GM18907 (cell line): ENCODE measurements around the gene CEL.
"Not testable (repeated sequence)": the region's sequence is repeated elsewhere in the genome, so short reads cannot be mapped to it uniquely, and the experiment has no call there.

Experiments used
- ATAC-seq: cut with Tn5 transposase; IDR thresholded peaks from one replicate; pipeline ENCODE4 v1.9.1; 2021; ENCODE audit warnings: mild to moderate bottlenecking, moderate library complexity; ENCODE audit not compliant: unreplicated experiment

The CEL gene

DNA sequence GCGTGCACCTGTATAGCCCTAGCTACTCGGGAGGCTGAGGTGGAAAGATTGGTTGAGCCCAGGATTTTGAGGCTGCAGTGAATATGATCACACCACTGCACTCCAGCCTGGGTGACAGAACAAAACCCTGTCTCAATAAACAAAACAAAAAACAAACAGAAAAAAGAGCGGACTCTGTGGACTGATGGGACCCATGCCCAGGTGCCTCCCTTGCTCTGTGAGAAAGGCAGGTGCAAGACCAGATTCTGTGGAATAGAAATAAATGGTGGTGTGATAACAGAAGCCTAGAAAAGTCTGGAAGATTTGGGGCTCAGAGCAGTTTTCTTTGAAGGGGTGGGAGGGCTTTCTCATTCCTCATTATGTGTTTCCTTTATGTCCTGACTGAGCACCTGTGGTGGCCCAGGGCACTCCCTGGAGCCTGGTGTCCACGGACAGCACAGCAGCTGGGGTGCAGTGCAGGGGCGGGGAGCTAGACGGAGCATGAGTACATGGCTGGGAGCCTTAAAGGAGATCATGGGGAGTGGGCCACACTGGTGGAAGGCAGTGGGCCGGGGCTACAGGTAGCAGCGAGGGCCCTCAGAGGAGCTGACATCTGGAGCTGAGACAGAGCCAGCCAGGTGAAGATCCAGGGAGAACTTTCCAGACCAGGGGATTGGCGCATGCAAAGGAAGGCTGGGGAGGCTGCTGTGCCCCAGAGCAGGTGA, 15.4 kb upstream of the CEL start:
- no peak for ATAC-seq

DNA sequence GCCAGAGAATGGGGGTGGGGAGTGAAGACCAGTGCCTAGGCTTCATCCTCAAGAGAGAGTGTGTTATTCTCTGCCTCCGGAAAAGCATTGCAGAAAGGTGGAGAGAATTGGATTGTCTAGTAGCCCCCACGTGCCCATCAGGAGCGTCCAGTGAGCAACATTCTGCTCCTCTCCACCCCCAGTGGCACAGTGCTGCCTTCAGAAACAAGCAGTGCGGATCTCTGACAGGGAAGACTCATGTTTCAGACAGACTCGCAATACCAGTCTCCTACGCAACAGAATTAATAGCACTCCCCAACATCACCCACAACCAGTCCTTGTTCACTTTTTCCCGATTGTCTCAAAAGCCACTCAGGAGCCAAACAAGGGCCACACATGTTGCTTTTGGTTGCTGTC, 14.9 kb upstream of the CEL start:
- no peak for ATAC-seq

DNA sequence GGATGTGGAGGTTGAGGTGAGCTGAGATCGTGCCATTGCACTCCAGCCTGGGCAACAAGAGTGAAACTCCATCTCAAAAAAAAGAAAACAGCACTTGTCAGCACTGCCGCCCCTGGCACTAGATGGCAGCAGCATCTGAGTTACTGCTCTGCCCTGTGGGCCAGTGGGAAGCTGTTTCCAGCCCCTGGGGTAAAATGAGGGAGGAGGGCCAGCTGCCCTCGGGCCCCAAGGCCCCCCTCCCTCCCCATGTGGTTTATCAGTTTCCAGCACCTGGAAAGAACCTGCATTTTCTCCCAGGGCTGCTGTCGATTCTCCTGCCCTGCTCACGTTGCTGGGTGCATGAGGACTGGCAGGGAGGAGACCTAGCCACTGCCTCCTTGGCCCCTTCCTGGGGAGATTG, 13.2 kb upstream of the CEL start:
- no peak for ATAC-seq

DNA sequence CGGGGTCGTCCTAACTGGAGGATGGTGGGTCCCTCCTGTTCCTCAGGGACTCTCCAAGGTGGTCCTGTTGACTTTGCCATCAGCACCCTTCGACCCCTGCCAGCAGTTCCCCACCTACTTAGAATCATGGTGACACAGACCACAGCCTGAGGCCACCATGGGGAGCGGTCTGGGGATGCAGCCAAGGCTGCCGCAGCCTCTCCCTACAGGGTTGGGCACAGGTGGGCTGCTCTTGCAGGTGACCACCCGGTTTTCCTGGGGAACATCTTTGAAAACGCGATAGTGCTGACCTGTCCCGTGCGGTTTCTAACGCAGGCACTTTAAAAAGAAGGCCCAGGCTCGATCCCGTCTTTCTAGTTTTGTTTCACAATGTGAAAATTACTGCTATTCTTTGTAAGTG, 12.7 kb upstream of the CEL start:
- ATAC-seq: no peak

DNA sequence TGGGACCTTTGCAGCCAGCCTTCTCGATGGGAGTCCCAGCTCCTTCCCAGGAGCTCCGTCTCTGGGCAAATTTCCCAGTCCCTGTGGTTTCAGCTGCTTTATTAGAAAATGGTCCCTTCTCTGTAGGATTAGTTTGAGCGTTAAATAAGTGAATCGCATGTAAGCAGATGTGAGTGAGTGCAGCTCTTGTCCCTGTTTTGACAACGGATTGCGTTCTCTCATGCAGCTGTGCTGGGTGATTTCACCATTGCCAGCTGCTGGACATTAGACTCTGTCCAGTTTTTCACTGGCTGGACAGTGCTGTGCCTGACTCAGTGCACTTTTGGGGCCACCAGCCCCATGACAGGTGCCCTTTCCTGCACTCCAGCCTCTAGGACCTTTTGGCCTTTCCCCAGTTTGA, 11.6 kb upstream of the CEL start:
- no peak for ATAC-seq

DNA sequence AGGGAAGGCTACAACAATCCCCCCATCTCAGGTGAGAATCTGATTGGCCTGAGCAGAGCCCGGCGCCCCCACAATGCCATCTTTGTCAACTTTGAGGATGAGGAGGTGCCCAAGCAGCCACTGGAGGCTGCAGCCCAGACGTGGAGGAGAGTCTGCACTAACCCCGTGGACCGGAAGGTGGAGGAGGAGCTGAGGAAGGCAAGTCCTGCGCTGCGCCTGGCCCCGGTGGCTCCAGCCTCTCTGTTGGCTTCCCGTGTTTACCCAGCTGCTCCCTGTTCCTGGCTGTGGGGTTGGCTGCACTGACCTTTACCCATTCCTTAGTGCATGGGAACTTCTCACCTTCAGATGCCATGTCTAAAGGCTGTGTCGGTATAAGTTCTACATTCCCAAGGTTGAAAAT, 11.0 kb upstream of the CEL start:
- no peak for ATAC-seq

DNA sequence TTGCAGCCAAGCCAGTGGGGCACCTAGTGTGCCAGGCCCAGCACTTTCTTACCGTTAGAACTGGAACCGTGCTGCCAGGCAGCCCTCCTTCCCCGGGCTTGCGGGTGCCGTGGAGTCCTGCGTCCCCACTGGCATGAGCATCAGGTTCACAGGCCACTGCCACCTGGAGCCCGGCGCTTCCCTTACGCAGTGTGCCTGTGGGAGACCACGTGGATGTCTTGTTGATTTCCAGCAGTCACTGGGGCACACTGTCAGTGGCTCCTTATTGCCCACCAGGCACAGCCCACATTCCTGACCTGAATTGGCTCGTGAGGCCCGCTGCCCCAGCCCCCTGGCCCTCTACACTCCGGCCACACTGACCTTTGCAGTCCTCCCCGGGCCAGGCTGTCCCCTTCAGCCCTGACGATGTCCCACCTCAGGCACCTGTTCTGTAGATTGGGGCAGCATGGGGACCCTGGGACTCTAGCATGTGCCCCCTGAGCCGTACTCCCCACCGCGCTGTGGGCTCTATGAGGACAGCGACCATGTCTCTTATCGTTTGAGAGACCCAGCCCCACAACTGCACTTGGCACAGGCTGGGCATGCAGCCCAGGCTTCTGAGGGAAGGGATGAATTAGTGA, 10.4 kb upstream of the CEL start:
- ATAC-seq: no peak

DNA sequence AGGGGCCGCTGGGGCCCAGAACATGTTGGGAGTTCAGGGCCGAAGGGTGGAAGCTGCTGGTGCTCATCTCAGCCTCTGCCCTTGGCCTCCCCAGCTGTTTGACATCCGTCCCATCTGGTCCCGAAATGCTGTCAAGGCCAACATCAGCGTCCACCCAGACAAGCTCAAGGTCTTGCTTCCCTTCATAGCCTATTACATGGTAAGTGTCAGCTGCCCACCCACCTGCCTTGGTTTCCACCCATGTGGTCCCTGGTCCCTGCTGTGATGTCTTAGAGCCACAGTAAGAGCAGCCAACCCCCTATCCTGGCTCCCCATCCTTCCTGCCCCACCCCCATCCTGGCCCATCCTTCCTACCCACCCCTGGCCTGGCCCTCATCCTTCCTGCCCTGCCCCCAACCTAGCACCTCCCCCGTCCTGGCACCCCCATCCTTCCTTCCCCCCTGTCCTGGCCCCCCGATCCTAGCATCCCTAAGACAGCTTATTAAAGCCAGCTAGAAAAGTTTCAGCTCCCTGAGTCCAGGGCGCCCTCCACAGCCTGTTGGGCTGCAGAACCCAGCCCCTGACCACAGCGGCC, 9.7 kb upstream of the CEL start:
- no peak for ATAC-seq

DNA sequence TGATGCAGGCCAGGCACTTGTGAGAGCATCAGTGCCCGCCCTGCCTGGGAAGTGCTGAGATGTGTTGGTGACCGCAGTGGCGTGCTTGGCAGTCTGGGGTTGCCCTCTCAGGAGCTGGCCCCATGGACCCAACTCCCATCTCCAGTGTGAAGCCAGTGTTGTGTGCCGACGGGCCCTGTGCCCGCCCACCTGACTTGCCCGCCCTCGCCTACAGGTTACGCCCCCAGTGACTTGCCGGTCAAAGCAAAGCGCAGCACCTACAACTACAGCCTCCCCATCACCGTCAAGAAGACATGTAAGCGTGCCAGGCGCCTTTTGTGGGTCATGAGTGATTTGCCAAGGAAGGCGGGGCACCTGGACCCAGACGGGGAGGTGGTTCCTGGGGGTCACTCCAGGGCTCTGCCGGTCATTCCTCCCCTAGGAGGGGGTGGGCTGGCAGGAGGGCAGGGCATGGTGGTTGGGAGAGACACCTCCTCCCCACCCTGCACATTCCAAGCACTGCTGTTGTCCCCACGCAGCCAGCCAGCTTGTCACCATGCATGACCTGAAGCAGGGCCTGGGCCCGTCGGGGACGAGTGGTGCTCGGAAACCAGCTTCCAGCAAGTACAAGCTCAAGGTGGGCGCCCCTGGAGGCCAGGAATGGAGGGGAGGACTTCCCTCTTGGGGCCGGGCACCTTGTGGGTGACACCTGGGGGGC, 7.4 kb upstream of the CEL start:
- no peak for ATAC-seq

DNA sequence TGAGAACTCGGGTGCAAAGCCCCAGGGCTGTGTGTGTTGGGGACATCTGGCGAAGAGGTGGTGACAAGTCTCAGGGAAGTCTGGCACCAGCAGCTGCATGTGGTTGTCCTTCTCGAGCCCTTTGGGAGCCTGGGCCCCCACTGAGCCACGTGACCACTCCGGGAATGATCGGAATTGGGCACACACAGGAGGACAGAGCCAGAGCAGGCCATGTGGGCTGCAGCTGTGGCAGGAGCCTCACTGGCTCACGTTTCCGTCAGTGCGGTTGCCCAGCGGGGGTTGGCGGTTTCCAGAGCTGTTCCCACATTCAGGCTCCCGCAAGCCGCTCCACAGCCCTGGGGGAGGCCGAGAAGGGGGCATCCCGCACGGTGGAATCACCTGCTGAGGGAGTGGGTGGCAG, 6.8 kb upstream of the CEL start:
- no peak for ATAC-seq

DNA sequence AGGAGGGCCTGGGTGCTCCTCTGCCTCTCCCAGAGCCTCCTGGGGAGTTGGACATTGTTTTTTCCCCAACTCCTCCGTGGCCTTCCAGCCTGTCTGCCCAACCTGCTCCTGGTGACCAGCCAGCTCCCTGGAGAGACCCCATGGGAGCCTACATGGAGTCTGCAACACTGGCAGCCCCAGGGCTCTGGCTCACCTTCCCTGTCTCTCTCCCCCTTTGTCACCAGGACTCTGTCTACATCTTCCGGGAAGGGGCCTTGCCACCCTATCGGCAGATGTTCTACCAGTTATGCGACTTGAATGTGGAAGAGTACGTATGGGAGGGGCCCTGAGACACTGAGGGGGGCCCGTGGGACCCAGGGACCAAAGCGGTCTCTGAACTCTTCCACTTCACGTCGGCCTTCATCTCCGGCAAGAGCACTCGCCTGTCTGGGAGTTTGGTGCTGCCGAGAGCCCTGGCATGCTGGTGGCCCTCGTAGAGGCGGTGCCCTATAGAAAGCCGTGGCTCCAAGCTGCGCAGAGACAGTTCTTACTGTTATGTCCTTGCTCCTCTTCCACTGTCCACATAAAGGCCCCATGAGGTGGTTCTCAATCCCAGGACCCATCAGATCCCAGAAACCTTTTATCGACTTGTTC, 5.9 kb upstream of the CEL start:
- ATAC-seq: no peak

DNA sequence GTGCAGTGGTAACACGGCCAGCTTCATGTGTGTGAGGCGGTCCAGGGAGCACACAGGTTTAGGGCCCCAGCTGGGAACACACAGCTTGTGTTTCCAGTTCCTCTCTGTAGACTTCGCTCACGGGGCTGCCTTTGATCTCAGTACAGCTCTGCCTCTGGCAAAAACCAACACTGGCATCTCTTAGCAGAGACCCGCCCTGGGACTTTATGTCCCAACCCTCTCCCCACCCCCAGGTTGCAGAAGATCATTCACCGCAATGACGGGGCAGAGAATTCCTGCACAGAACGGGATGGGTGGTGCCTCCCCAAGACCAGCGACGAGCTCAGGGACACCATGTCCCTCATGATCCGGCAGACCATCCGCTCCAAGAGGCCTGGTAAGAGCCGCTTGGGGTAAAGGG, 5.2 kb upstream of the CEL start:
- no peak for ATAC-seq

DNA sequence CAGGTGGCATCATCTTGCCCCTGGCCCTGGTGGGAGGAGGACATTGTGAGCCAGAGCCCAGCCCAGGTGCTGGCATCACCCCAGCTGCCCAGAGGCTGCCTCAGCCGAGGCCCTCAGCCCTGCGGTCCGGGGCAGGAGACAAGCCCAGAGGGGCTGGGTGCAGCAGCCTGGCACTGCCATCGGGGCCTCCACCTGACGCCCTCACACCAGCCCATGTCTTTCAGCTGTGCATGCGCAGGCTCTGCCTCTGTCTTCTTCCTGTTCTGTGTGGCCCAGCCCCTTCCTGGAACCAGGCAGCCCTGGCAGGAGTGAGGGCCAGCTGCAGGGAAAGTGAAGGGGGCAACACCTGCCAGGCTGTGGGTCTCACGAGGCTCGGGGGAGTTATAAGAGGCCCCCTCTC, 4.8 kb upstream of the CEL start:
- no peak for ATAC-seq

DNA sequence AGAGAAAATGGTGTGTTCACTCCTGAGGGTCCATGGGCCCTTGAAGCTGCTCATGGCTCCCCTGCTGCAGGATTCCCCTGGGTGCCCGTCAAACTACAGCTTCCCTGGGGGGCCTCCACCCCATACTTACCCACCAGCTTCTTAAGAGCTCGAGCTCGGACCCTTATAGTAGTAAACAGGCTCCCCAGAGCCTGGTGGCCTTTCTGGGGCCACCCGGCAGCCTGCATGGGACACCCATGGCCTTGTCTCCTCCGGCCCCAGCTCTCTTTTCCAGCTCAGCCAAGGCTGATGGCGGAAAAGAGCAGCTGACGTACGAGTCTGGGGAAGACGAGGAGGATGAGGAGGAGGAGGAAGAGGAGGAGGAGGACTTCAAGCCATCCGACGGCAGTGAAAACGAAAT, 4.2 kb upstream of the CEL start:
- ATAC-seq: no peak

DNA sequence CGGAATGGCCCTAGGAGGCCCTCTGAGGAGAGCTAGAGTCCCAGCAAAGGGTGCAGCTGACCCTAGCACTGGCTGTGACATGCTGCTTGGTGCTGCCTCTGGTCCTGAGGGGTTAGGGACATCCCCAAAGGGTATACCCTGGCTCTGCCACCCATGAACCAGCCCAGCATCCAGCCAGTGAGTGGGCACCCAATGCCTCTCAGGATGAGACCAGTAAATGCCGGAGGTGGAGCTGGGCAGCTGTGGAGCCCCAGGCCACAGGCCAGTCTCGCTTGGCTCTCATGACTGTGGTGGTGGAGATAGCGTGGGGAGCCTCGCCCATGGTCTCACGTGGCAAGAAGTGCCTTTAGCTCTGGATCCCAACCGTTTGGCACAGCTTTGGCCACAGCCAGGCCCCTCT, 3.7 kb upstream of the CEL start:
- no peak for ATAC-seq

DNA sequence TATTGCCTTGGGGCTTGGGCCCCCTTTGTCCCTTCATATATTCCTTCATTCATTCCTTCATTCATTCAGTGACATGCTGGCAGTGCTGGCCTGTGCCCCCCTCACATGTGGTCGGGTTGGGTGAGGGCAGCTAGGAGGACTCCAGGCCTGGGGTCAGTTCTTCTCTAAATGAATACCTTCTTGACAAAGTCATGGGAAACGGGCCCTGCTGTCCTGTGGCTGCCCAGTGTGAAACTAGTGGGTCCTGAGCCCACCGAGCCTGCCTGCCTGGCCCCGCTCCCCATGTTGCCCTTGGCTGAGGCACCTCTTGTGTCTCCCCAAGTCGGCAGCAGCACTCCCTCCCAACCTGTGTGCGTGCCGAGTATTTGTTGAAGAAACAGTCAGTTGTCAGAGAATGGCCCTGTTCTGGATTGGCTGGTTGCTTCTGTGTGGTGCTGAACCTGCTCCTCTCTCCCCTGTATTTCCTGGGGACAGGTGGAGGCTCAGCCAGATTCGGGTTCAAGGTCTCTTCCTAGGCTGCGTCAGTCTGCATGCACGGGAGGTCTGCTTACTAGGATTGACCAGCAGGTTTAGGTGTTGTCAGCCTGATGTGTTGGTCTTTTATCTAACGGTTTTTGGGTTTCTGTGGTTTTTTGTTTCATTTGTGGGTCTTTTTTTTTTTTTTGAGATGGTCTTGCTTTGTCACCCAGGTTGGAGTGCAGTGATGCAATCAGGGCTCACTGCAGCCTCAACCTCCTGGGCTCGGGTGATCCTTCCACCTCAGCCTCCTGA, 3.0 kb upstream of the CEL start:
- no peak for ATAC-seq

DNA sequence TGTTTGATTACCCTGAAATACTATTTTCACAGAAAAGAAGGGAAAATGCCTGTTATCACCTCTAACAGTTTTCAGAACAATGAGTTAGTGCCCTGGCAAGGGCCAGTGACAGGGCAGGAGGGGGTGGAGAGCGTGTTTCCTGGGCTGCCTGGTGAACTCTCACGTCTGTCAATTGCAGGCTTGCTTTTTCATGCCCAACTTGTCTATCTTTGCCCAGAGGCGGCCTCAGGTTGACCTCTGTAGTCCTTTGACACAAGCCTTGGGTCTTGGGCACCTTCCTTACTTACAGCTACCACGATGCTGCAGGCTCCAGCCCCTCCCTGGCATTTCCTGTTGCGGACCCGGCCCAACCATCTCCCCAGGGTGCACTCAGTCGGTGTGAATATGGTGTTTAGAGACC, 2.2 kb upstream of the CEL start:
- ATAC-seq: no peak

DNA sequence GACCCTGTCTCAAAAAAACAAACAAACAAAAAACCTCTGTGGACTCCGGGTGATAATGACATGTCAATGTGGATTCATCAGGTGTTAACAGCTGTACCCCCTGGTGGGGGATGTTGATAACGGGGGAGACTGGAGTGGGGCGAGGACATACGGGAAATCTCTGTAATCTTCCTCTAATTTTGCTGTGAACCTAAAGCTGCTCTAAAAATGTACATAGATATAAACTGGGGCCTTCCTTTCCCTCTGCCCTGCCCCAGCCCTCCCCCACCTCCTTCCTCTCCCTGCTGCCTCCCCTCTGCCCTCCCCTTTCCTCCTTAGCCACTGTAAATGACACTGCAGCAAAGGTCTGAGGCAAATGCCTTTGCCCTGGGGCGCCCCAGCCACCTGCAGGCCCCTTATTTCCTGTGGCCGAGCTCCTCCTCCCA, 1.4 kb upstream of the CEL start:
- no peak for ATAC-seq

DNA sequence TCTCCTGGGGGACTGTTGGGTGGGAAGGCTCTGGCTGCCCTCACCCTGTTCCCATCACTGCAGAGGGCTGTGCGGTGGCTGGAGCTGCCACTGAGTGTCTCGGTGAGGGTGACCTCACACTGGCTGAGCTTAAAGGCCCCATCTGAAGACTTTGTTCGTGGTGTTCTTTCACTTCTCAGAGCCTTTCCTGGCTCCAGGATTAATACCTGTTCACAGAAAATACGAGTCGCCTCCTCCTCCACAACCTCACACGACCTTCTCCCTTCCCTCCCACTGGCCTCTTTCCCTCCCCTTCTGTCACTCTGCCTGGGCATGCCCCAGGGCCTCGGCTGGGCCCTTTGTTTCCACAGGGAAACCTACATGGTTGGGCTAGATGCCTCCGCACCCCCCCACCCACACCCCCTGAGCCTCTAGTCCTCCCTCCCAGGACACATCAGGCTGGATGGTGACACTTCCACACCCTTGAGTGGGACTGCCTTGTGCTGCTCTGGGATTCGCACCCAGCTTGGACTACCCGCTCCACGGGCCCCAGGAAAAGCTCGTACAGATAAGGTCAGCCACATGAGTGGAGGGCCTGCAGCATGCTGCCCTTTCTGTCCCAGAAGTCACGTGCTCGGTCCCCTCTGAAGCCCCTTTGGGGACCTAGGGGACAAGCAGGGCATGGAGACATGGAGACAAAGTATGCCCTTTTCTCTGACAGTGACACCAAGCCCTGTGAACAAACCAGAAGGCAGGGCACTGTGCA, 590 bp upstream of the CEL start:
- ATAC-seq: not testable (repeated sequence)

DNA sequence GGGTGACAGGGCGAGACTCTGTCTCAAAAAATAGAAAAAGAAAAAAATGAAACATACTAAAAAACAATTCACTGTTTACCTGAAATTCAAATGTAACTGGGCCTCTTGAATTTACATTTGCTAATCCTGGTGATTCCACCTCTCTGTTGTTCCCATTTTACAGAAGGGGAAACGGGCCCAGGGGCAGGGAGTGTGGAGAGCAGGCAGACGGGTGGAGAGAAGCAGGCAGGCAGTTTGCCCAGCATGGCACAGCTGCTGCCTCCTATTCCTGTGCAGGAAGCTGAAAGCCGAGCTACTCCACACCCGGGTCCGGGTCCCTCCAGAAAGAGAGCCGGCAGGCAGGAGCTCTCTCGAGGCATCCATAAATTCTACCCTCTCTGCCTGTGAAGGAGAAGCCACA, 788 bp downstream of the CEL start:
- ATAC-seq: not testable (repeated sequence)
